NCI-H82 (cell line): Measurements from ENCODE around the gene PCDHGB6.
"Not testable (repeated sequence)": the region's sequence is repeated elsewhere in the genome, so short reads cannot be mapped to it uniquely, and the experiment has no call there.

ENCODE experiments used
- DNase-seq: peaks from one replicate; lab custom pipeline; 2025; lab: John Stamatoyannopoulos, UW

The PCDHGB6 gene

GRCh38 chr5:141388661-141389060, 19.2 kb upstream of the PCDHGB6 start:
- no peak for DNase-seq

- no peak for DNase-seq
Observed at GRCh38 chr5:141389153-141390042, 18.4 kb upstream of the PCDHGB6 start.

- no peak for DNase-seq
Observed at GRCh38 chr5:141392429-141393198, 15.2 kb upstream of the PCDHGB6 start, which contains the start of gene PCDHGA8. PCDHGA8 (plus strand) TSS chr5:141392633; CDS start chr5:141392814, 181 bp downstream.

GRCh38 chr5:141393267-141393666, 14.6 kb upstream of the PCDHGB6 start:
- no peak for DNase-seq

- not testable (repeated sequence) for DNase-seq
Observed at GRCh38 chr5:141394401-141395187, 13.2 kb upstream of the PCDHGB6 start.

- DNase-seq: not testable (repeated sequence)
Observed at GRCh38 chr5:141397756-141398551, 9.9 kb upstream of the PCDHGB6 start, which contains the start of gene PCDHGB5. PCDHGB5 (plus strand) TSS chr5:141397947; CDS start chr5:141398128, 181 bp downstream.

- DNase-seq: no peak
Observed at GRCh38 chr5:141398608-141399007, 9.2 kb upstream of the PCDHGB6 start.

GRCh38 chr5:141399555-141400258, 8.1 kb upstream of the PCDHGB6 start:
- DNase-seq: no peak

GRCh38 chr5:141402553-141403243, 5.1 kb upstream of the PCDHGB6 start, which contains the start of gene PCDHGA9:
PCDHGA9 (plus strand) TSS chr5:141402778; CDS start chr5:141402953, 175 bp downstream.
- peak; percentile 32 for DNase-seq

GRCh38 chr5:141403387-141403786, 4.4 kb upstream of the PCDHGB6 start:
- DNase-seq: no peak

- DNase-seq: no peak
Observed at GRCh38 chr5:141409598-141410306, 1.9 kb downstream of the PCDHGB6 start.

- DNase-seq: no peak
Observed at GRCh38 chr5:141411575-141411974, 3.8 kb downstream of the PCDHGB6 start.

GRCh38 chr5:141412854-141413539, 5.2 kb downstream of the PCDHGB6 start, which contains the start of gene PCDHGA10:
PCDHGA10 (plus strand) TSS chr5:141412987; CDS start chr5:141413176, 189 bp downstream.
- DNase-seq: peak; percentile 47

- no peak for DNase-seq
Observed at GRCh38 chr5:141413540-141414069, 5.8 kb downstream of the PCDHGB6 start.

GRCh38 chr5:141414548-141415274, 6.9 kb downstream of the PCDHGB6 start:
- DNase-seq: not testable (repeated sequence)

- DNase-seq: not testable (repeated sequence)
Observed at GRCh38 chr5:141415275-141415618, 7.4 kb downstream of the PCDHGB6 start.

- peak; percentile 27 for DNase-seq
Observed at GRCh38 chr5:141417494-141418172, 9.8 kb downstream of the PCDHGB6 start, which contains the start of gene PCDHGB7. PCDHGB7 (plus strand) TSS chr5:141417677; CDS start chr5:141417860, 183 bp downstream.
